ENCODE results near the gene MAP3K2.

- TF ChIP-seq EP300 (IDR thresholded peaks at IDR 0.05; ENCODE audit: borderline replicate concordance in 1 of 2, low read depth in 2 of 2, low read length in 2 of 2) (no peak), KDM5A (IDR thresholded peaks at IDR 0.05; ENCODE audit: low read length) (no peak), POLR2AphosphoS5 (IDR thresholded peaks at IDR 0.05; ENCODE audit: low read depth, low read length) (no peak), MAX (IDR thresholded peaks at IDR 0.05) (no peak), JUN (IDR thresholded peaks at IDR 0.05; ENCODE audit: low read depth, low read length) (no peak), USF2 (IDR thresholded peaks at IDR 0.05; ENCODE audit: low read length) (no peak), CTCF (IDR thresholded peaks at IDR 0.05; ENCODE audit: control extremely low read depth in 1 of 3, insufficient read depth in 1 of 3, low read depth in 1 of 3, low read length in 3 of 3) (no peak)
Measured at GRCh38 chr2:127416506-127417001, 28.8 kb upstream of the MAP3K2 start.
